ENCODE results near the gene FERMT3. TPM values are rescaled to one million over a fixed set of nuclear protein-coding genes. Genes with fewer than 3 reads are reported as not detected.

Gene FERMT3
- total RNA-seq, 1 donor from 2014 or later = 200 TPM

- no peak for DNase-seq
- intact Hi-C loops (cut with micrococcal nuclease) = no loop called here
- H3K27ac Mint-ChIP-seq = no peak overlapping the region
- H3K4me3 Mint-ChIP-seq = no peak overlapping the region
- peaks cover 2% of the 10 kb centered on the region for H3K9me3 Mint-ChIP-seq
- H3K4me1 Mint-ChIP-seq = peaks cover 36% of the 10 kb centered on the region
- no peaks in the 10 kb centered on the region for H3K27me3 Mint-ChIP-seq
- H3K36me3 Mint-ChIP-seq (ENCODE audit: low read depth) = peaks cover 14% of the 10 kb centered on the region
These were observed 27.4 kb upstream of the FERMT3 start for GRCh38 chr11:64178951-64179639.

- no peaks in the 10 kb centered on the region for H3K9me3 Mint-ChIP-seq
- H3K27ac Mint-ChIP-seq = peak overlapping the region; percentile 25
- peaks cover 40% of the 10 kb centered on the region for H3K4me1 Mint-ChIP-seq
- peaks cover 15% of the 10 kb centered on the region for H3K36me3 Mint-ChIP-seq (ENCODE audit: low read depth)
- no peak overlapping the region for H3K4me3 Mint-ChIP-seq
- peaks cover 2% of the 10 kb centered on the region for H3K27me3 Mint-ChIP-seq
- intact Hi-C loops (cut with micrococcal nuclease) = loop anchor here (10.0 kb wide), 1 partner anchor 1296 kb away; the partner anchor contains the start of gene SLC3A2
- DNase-seq = no peak
These were observed 25.6 kb upstream of the FERMT3 start for GRCh38 chr11:64180891-64181290.

GRCh38 chr11:64181506-64182411, 24.8 kb upstream of the FERMT3 start:
- peak overlapping the region; percentile 37 for H3K4me3 Mint-ChIP-seq
- H3K27me3 Mint-ChIP-seq = peaks cover 4% of the 10 kb centered on the region
- no peak overlapping the region for H3K27ac Mint-ChIP-seq
- peak; percentile 83 for DNase-seq
- H3K4me1 Mint-ChIP-seq = peaks cover 39% of the 10 kb centered on the region
- intact Hi-C loops (cut with micrococcal nuclease) = loop anchor here (10.0 kb wide), 1 partner anchor 1297 kb away; the partner anchor contains the start of gene SLC3A2
- no peaks in the 10 kb centered on the region for H3K9me3 Mint-ChIP-seq
- peaks cover 17% of the 10 kb centered on the region for H3K36me3 Mint-ChIP-seq (ENCODE audit: low read depth)

GRCh38 chr11:64183890-64184289, 22.6 kb upstream of the FERMT3 start:
- peak overlapping the region; percentile 43 for H3K4me3 Mint-ChIP-seq
- DNase-seq = no peak
- H3K36me3 Mint-ChIP-seq (ENCODE audit: low read depth) = peaks cover 19% of the 10 kb centered on the region
- no peaks in the 10 kb centered on the region for H3K9me3 Mint-ChIP-seq
- peaks cover 25% of the 10 kb centered on the region for H3K4me1 Mint-ChIP-seq
- intact Hi-C loops (cut with micrococcal nuclease) = loop anchor here (2.0 to 10.0 kb wide), 2 partner anchors 17 to 1299 kb away; partner anchors contain the start of genes MACROD1 and SLC3A2
- H3K27me3 Mint-ChIP-seq = peaks cover 4% of the 10 kb centered on the region
- no peak overlapping the region for H3K27ac Mint-ChIP-seq

GRCh38 chr11:64185175-64185692, 21.3 kb upstream of the FERMT3 start:
- H3K27me3 Mint-ChIP-seq = peaks cover 4% of the 10 kb centered on the region
- DNase-seq = no peak
- no peaks in the 10 kb centered on the region for H3K9me3 Mint-ChIP-seq
- peak overlapping the region; percentile 98 for H3K27ac Mint-ChIP-seq
- H3K4me1 Mint-ChIP-seq = peaks cover 29% of the 10 kb centered on the region
- no peak overlapping the region for H3K4me3 Mint-ChIP-seq
- H3K36me3 Mint-ChIP-seq (ENCODE audit: low read depth) = peaks cover 20% of the 10 kb centered on the region
- intact Hi-C loops (cut with micrococcal nuclease) = loop anchor here (2.0 to 10.0 kb wide), 3 partner anchors 18 to 1300 kb away; partner anchors contain the start of genes ESRRA, MACROD1 and SLC3A2

- peak; percentile 99 for DNase-seq
- Mint-ChIP-seq H3K36me3 (ENCODE audit: low read depth) (peaks cover 26% of the 10 kb centered on the region), H3K4me1 (peaks cover 31% of the 10 kb centered on the region), H3K27ac (peak within 1 kb of the TSS; percentile 98), H3K9me3 (no peaks in the 10 kb centered on the region), H3K27me3 (peaks cover 4% of the 10 kb centered on the region), H3K4me3 (no peak within 1 kb of the TSS)
- intact Hi-C loops (cut with micrococcal nuclease) = loop anchor here (1.0 to 10.0 kb wide), 5 partner anchors 19 to 1301 kb away; partner anchors contain the start of genes ESRRA, FKBP2, MACROD1 and NUDT22
These were observed 20.6 kb upstream of the FERMT3 start, which contains the start of gene STIP1 for GRCh38 chr11:64185693-64186491. STIP1 (plus strand) TSS chr11:64186171; CDS start chr11:64186262, 91 bp downstream.

- peak; percentile 85 for DNase-seq
- intact Hi-C loops (cut with micrococcal nuclease) = loop anchor here (1.0 to 10.0 kb wide), 5 partner anchors 20 to 1302 kb away; partner anchors contain the start of genes ESRRA, FERMT3, FKBP2 and NUDT22
- Mint-ChIP-seq H3K4me3 (no peak overlapping the region), H3K27ac (no peak overlapping the region), H3K4me1 (peaks cover 27% of the 10 kb centered on the region), H3K27me3 (peaks cover 4% of the 10 kb centered on the region), H3K36me3 (ENCODE audit: low read depth) (peaks cover 26% of the 10 kb centered on the region), H3K9me3 (no peaks in the 10 kb centered on the region)
These were observed 19.9 kb upstream of the FERMT3 start for GRCh38 chr11:64186492-64187165.

GRCh38 chr11:64192434-64192833, 14.1 kb upstream of the FERMT3 start:
- no peaks in the 10 kb centered on the region for H3K27me3 Mint-ChIP-seq
- DNase-seq = no peak
- no peak overlapping the region for H3K27ac Mint-ChIP-seq
- H3K9me3 Mint-ChIP-seq = no peaks in the 10 kb centered on the region
- H3K4me3 Mint-ChIP-seq = no peak overlapping the region
- peaks cover 32% of the 10 kb centered on the region for H3K4me1 Mint-ChIP-seq
- peaks cover 62% of the 10 kb centered on the region for H3K36me3 Mint-ChIP-seq (ENCODE audit: low read depth)
- intact Hi-C loops (cut with micrococcal nuclease) = no loop called here

GRCh38 chr11:64196626-64197025, 9.9 kb upstream of the FERMT3 start:
- intact Hi-C loops (cut with micrococcal nuclease) = no loop called here
- H3K4me1 Mint-ChIP-seq = peaks cover 26% of the 10 kb centered on the region
- H3K36me3 Mint-ChIP-seq (ENCODE audit: low read depth) = peaks cover 80% of the 10 kb centered on the region
- H3K27me3 Mint-ChIP-seq = no peaks in the 10 kb centered on the region
- no peak overlapping the region for H3K4me3 Mint-ChIP-seq
- H3K27ac Mint-ChIP-seq = peak overlapping the region; percentile 30
- DNase-seq = no peak
- no peaks in the 10 kb centered on the region for H3K9me3 Mint-ChIP-seq

GRCh38 chr11:64198511-64198910, 8.0 kb upstream of the FERMT3 start:
- Mint-ChIP-seq H3K9me3 (no peaks in the 10 kb centered on the region), H3K36me3 (ENCODE audit: low read depth) (peaks cover 82% of the 10 kb centered on the region), H3K27ac (no peak overlapping the region), H3K27me3 (no peaks in the 10 kb centered on the region), H3K4me3 (no peak overlapping the region), H3K4me1 (peaks cover 23% of the 10 kb centered on the region)
- no peak for DNase-seq
- intact Hi-C loops (cut with micrococcal nuclease) = no loop called here

- Mint-ChIP-seq H3K4me3 (no peak overlapping the region), H3K36me3 (ENCODE audit: low read depth) (peaks cover 77% of the 10 kb centered on the region), H3K4me1 (peaks cover 32% of the 10 kb centered on the region), H3K27me3 (no peaks in the 10 kb centered on the region), H3K9me3 (no peaks in the 10 kb centered on the region), H3K27ac (peak overlapping the region; percentile 48)
- intact Hi-C loops (cut with micrococcal nuclease) = no loop called here
- no peak for DNase-seq
These were observed 5.0 kb upstream of the FERMT3 start for GRCh38 chr11:64201543-64201942.

GRCh38 chr11:64202992-64203391, 3.5 kb upstream of the FERMT3 start:
- no peak overlapping the region for H3K27ac Mint-ChIP-seq
- H3K27me3 Mint-ChIP-seq = no peaks in the 10 kb centered on the region
- DNase-seq = no peak
- no peaks in the 10 kb centered on the region for H3K9me3 Mint-ChIP-seq
- intact Hi-C loops (cut with micrococcal nuclease) = no loop called here
- peaks cover 78% of the 10 kb centered on the region for H3K36me3 Mint-ChIP-seq (ENCODE audit: low read depth)
- H3K4me1 Mint-ChIP-seq = peaks cover 27% of the 10 kb centered on the region
- H3K4me3 Mint-ChIP-seq = no peak overlapping the region

Data from activated CD4-positive, alpha-beta T cell treated with anti-CD3 and anti-CD28 coated beads, Interleukin-2, amount 10 ng/mL, durations not matched to agents 24 days and 14 days (primary cell).